OCI-LY7 (cell line): ENCODE data around the gene HOXC9. TPM values are rescaled to one million over a fixed set of nuclear protein-coding genes. Genes with fewer than 3 reads are reported as not detected.

Source experiments
- BruUV-seq: library from RNA; stranded (reverse); fragments of 400-500 nt; replicated peaks from 2 replicates; lab custom pipeline; 2021; lab: Mats Ljungman, UMichigan
- CTCF ChIA-PET: fragments of 300-600 bp; sonication (Branson Sonifier 250); formaldehyde crosslinking; loops from one replicate; lab custom pipeline; 2022; ENCODE audit warnings: antibody characterized with exemption; ENCODE audit not compliant: unreplicated experiment; lab: Charles Lee
- POLR2A ChIA-PET: fragments of 300-600 bp; sonication (Branson Sonifier 250); formaldehyde crosslinking; loops from one replicate; lab custom pipeline; 2022; ENCODE audit warnings: antibody characterized with exemption; lab: Charles Lee
- DNase-seq: peaks from one replicate; pipeline ENCODE4 v3.0.0-alpha.2; 2015; ENCODE audit warnings: low spot score
- H2AFZ ChIP-seq: fragments of 200-600 bp; sonication (generic), shearing (Covaris generic); 2 replicates; pipeline ENCODE4 v1.6.1; 2014; ENCODE audit warnings: mild to moderate bottlenecking, antibody characterized with exemption, low read length, moderate library complexity
- H3K27ac ChIP-seq: fragments of 200-600 bp; sonication (generic); 2 replicates; pipeline ENCODE4 v1.5.1; 2014; ENCODE audit warnings: mixed run types, low read depth, mild to moderate bottlenecking, moderate library complexity, low read length, inconsistent platforms; ENCODE audit not compliant: poor library complexity, severe bottlenecking
- H3K36me3 ChIP-seq: fragments of 200-600 bp; sonication (generic); 2 replicates; pipeline ENCODE4 v1.6.1; 2014; ENCODE audit warnings: mild to moderate bottlenecking, antibody characterized with exemption, low read length, moderate library complexity, mixed read lengths; ENCODE audit not compliant: insufficient read depth
- H3K4me1 ChIP-seq: fragments of 200-600 bp; sonication (generic); 2 replicates; pipeline ENCODE4 v1.5.1; 2014; ENCODE audit warnings: mild to moderate bottlenecking, low read length; ENCODE audit not compliant: insufficient read depth, poor library complexity, severe bottlenecking
- H3K4me2 ChIP-seq: fragments of 200-600 bp; sonication (generic); 2 replicates; pipeline ENCODE4 v1.6.1; 2014; ENCODE audit warnings: mild to moderate bottlenecking, low read length
- H3K4me3 ChIP-seq: fragments of 200-600 bp; sonication (generic); 2 replicates; pipeline ENCODE4 v1.5.1; 2014; ENCODE audit warnings: mild to moderate bottlenecking, low read depth, low read length; ENCODE audit not compliant: poor library complexity, severe bottlenecking
- H3K79me2 ChIP-seq: fragments of 200-600 bp; sonication (generic); 2 replicates; pipeline ENCODE4 v1.6.1; 2016; ENCODE audit warnings: low read depth, mild to moderate bottlenecking, low read length, moderate library complexity, mixed read lengths; ENCODE audit not compliant: insufficient read depth
- H3K9me2 ChIP-seq: fragments of 200-600 bp; sonication (generic); 2 replicates; pipeline ENCODE4 v1.6.1; 2016; ENCODE audit warnings: mild to moderate bottlenecking, low read length, mixed read lengths; ENCODE audit not compliant: insufficient read depth
- H3K9me3 ChIP-seq: fragments of 200-600 bp; sonication (generic); 2 replicates; pipeline ENCODE4 v1.6.1; 2014; ENCODE audit warnings: mild to moderate bottlenecking, mixed run types, low read length, mixed read lengths
- H4K20me1 ChIP-seq: fragments of 200-600 bp; sonication (generic); 2 replicates; pipeline ENCODE4 v1.6.1; 2014; ENCODE audit warnings: mild to moderate bottlenecking, antibody characterized with exemption, low read length, moderate library complexity, mixed read lengths; ENCODE audit not compliant: insufficient read depth
- CTCF ChIP-seq: fragments of 200-600 bp; sonication (generic); conservative IDR thresholded peaks from 2 replicates; pipeline ENCODE4 v1.5.1; 2014; ENCODE audit warnings: mild to moderate bottlenecking, antibody characterized with exemption, low read length, moderate library complexity, mixed read lengths
- EZH2phosphoT487 ChIP-seq: fragments of 200-600 bp; sonication (generic); IDR thresholded peaks from 2 replicates; pipeline ENCODE4 v1.6.1; 2018; ENCODE audit warnings: low read depth, borderline replicate concordance, mild to moderate bottlenecking, mixed run types, antibody characterized with exemption, low read length, moderate library complexity, mixed read lengths
- intact Hi-C: fragments of 100-400 bp; cut with micrococcal nuclease; formaldehyde crosslinking; loops from one replicate; pipeline ENCODE4 v1.10.0; 2022; ENCODE audit not compliant: unreplicated experiment
- total RNA-seq, 2 experiments: library from RNA; depleted of rRNA in 1 of 2; stranded (reverse); fragments of >200 nt in 1 of 2; shearing (Covaris generic) in 1 of 2; gene quantifications; 2 replicates each; pipeline ENCODE4 v1.2.3, GENCODE V29; 2014 to 2022

The HOXC9 gene
- total RNA-seq, 2 experiments from 2014 or later: 0.42 TPM; not detected in 1

GRCh38 chr12:53987787-53988230, 12.2 kb upstream of the HOXC9 start:
- H3K9me3 ChIP-seq: no peaks in the 10 kb centered on the region
- TF ChIP-seq EZH2phosphoT487 (peak; percentile 64; the same call in 1 of the 2 replicates), CTCF (no peak)
- POLR2A ChIA-PET: interaction anchor here (0.6 to 0.7 kb wide), 3 partner anchors 30 to 175 kb away, joined by 3 read pairs; no protein-coding TSS in a partner anchor
- no peak overlapping the region for H3K4me2 ChIP-seq
- H3K4me1 ChIP-seq: peaks cover 49% of the 10 kb centered on the region
- no peaks in the 10 kb centered on the region for H4K20me1 ChIP-seq
- intact Hi-C loops: loop anchor here (2.0 to 10.0 kb wide), 3 partner anchors 193 to 283 kb away; no protein-coding TSS in a partner anchor
- no peak overlapping the region for H2AFZ ChIP-seq
- H3K4me3 ChIP-seq: no peak overlapping the region
- DNase-seq: no peak
- no peak overlapping the region for H3K27ac ChIP-seq
- BruUV-seq: no TSS peak
- no peaks in the 10 kb centered on the region for H3K79me2 ChIP-seq
- CTCF ChIA-PET: interaction anchor here (0.6 to 1.4 kb wide), 3 partner anchors 219 to 231 kb away, joined by 3 read pairs; no protein-coding TSS in a partner anchor
- H3K9me2 ChIP-seq: no peaks in the 10 kb centered on the region
- no peaks in the 10 kb centered on the region for H3K36me3 ChIP-seq

GRCh38 chr12:53988541-53989226, 11.3 kb upstream of the HOXC9 start:
- H3K4me3 ChIP-seq: peak overlapping the region; percentile 17
- DNase-seq: no peak
- intact Hi-C loops: loop anchor here (2.0 to 10.0 kb wide), 3 partner anchors 194 to 284 kb away; no protein-coding TSS in a partner anchor
- H4K20me1 ChIP-seq: no peaks in the 10 kb centered on the region
- no TSS peak for BruUV-seq
- H2AFZ ChIP-seq: no peak overlapping the region
- H3K36me3 ChIP-seq: no peaks in the 10 kb centered on the region
- peak overlapping the region; percentile 57 for H3K4me2 ChIP-seq
- no peak overlapping the region for H3K27ac ChIP-seq
- no peaks in the 10 kb centered on the region for H3K9me2 ChIP-seq
- POLR2A ChIA-PET: interaction anchor here (0.6 to 0.7 kb wide), 3 partner anchors 35 to 994 kb away, joined by 3 read pairs; no protein-coding TSS in a partner anchor
- CTCF ChIA-PET: interaction anchor here (0.6 to 1.4 kb wide), 3 partner anchors 209 to 226 kb away, joined by 3 read pairs; no protein-coding TSS in a partner anchor
- H3K79me2 ChIP-seq: no peaks in the 10 kb centered on the region
- no peaks in the 10 kb centered on the region for H3K9me3 ChIP-seq
- TF ChIP-seq CTCF (no peak), EZH2phosphoT487 (no peak)
- H3K4me1 ChIP-seq: peaks cover 47% of the 10 kb centered on the region
